ENCODE results near the gene SCCPDH. TPM values are rescaled to one million over a fixed set of nuclear protein-coding genes. Genes with fewer than 3 reads are reported as not detected.

Gene SCCPDH
- total and polyA plus RNA-seq, 2 donors (not counting 3 experiments of a cell fraction or from before 2014, with no cell fraction given): 24.4 to 37.5 TPM

DNA sequence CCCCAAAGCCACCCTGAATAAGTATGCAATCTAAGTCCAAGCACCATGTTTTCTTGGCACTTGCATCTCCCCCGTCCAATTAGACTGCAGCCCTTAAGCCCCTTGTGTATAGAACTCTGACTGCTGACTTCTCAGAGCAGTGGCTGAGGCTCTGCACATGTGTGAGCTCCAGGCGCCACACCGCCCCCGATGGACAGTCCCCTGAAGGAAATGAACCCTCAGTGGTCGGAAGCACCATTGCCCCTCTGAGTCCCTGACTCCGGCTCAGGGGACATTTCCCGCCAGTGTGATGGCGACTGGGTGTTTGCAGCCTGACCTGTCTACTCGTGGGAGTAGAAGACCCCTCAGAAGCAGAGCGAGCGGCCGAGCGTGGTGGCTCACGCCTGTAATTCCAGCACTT, 37.2 kb upstream of the SCCPDH start:
- Histone ChIP-seq H3K4me1 (ENCODE audit: control insufficient read depth, extremely low read depth, insufficient read depth, low read length) (no peaks in the 10 kb centered on the region), H3K27me3 (ENCODE audit: control insufficient read depth in 2 of 2, insufficient read depth in 2 of 2, low read length in 2 of 2) (no peaks in the 10 kb centered on the region), H3K4me2 (ENCODE audit: insufficient read depth, low read length) (no peak overlapping the region), H3K9me1 (replicated peaks; ENCODE audit: control insufficient read depth, extremely low read depth, insufficient read depth, low read length) (no peaks in the 10 kb centered on the region), H3K9me3 (replicated peaks; ENCODE audit: control insufficient read depth, insufficient read depth, low read length) (no peaks in the 10 kb centered on the region), H2AFZ (ENCODE audit: low read depth, low read length) (no peak overlapping the region), H3K4me3 (replicated peaks in 1 of 3; ENCODE audit: insufficient read depth in 1 of 3, low read depth in 1 of 3, low read length in 3 of 3) (no peak overlapping the region), H3K27ac (ENCODE audit: insufficient read depth, low read depth, low read length) (no peak overlapping the region), H3K36me3 (ENCODE audit: control insufficient read depth in 2 of 2, extremely low read depth in 1 of 2, insufficient read depth in 2 of 2, low read length in 2 of 2) (no peaks in the 10 kb centered on the region), H3K79me2 (ENCODE audit: control insufficient read depth, insufficient read depth, low read length) (no peaks in the 10 kb centered on the region), H4K20me1 (replicated peaks; ENCODE audit: control insufficient read depth, extremely low read depth, insufficient read depth, low read length) (no peaks in the 10 kb centered on the region), H3K9ac (replicated peaks; ENCODE audit: extremely low read depth, insufficient read depth, low read length) (no peak overlapping the region)
- FAIRE-seq (no peak), DNase-seq (ENCODE audit: low read depth, low spot score) (no peak)
- TF ChIP-seq FOS (IDR thresholded peaks at IDR 0.05; ENCODE audit: borderline replicate concordance, insufficient read depth, low read length) (no peak), EZH2 (IDR thresholded peaks at IDR 0.05; ENCODE audit: borderline replicate concordance, low read depth, low read length, severe bottlenecking) (no peak)
- ChIA-PET POLR2A (no interaction called here), CTCF (interaction anchor here (1.6 kb wide), 1 partner anchor 78 kb away, joined by 4 read pairs; no protein-coding TSS in a partner anchor)
- intact Hi-C loops (cut with micrococcal nuclease) (no loop called here), dilution Hi-C loops (cut with MboI; ENCODE audit: extremely low pct_ligation_motif_present, low sequenced_read_pairs) (no loop called here)
- BruUV-seq (replicated peaks): no TSS peak

DNA sequence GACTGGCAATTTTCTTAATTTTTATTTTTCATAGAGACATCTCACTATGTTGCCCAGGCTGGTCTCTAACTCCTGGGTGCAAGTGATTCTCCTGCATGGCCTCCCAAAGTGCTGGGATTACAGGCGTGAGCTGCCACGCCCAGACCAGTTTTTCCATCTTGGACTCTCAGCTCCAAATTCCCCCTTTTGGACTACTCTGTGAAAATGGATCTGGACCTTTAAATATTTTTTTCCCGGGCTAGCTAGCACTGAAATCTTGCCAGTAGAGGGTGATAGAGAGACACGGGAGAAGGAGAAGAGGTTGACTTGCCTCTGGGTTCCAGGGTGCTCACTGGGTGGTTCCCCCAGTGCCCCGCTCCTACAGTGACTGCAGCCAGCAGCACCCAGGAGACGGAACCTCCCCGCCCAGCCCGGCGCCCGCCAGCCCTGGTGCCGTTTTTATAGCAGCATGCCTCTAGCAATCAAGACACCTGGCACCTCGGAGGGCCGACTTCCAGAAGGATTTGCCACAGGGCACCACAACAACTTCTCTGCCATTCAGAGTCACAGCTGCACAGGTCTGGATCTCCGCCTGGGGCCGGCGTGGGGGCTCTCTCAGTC, 34.7 kb upstream of the SCCPDH start:
- BruUV-seq (replicated peaks): no TSS peak
- POLR2A ChIA-PET: no interaction called here
- Histone ChIP-seq H3K36me3 (ENCODE audit: control insufficient read depth in 2 of 2, extremely low read depth in 1 of 2, insufficient read depth in 2 of 2, low read length in 2 of 2) (no peaks in the 10 kb centered on the region), H4K20me1 (replicated peaks; ENCODE audit: control insufficient read depth, extremely low read depth, insufficient read depth, low read length) (no peaks in the 10 kb centered on the region), H3K27me3 (ENCODE audit: control insufficient read depth in 2 of 2, insufficient read depth in 2 of 2, low read length in 2 of 2) (no peaks in the 10 kb centered on the region), H3K9me3 (replicated peaks; ENCODE audit: control insufficient read depth, insufficient read depth, low read length) (no peaks in the 10 kb centered on the region), H3K4me2 (ENCODE audit: insufficient read depth, low read length) (peak overlapping the region; percentile 19), H3K27ac (ENCODE audit: insufficient read depth, low read depth, low read length) (no peak overlapping the region), H2AFZ (ENCODE audit: low read depth, low read length) (peak overlapping the region; percentile 72), H3K4me1 (ENCODE audit: control insufficient read depth, extremely low read depth, insufficient read depth, low read length) (no peaks in the 10 kb centered on the region), H3K79me2 (ENCODE audit: control insufficient read depth, insufficient read depth, low read length) (no peaks in the 10 kb centered on the region), H3K9me1 (replicated peaks; ENCODE audit: control insufficient read depth, extremely low read depth, insufficient read depth, low read length) (no peaks in the 10 kb centered on the region), H3K4me3 (replicated peaks in 1 of 3; ENCODE audit: insufficient read depth in 1 of 3, low read depth in 1 of 3, low read length in 3 of 3) (peak overlapping the region in 1 of 3 experiments; percentile 5), H3K9ac (replicated peaks; ENCODE audit: extremely low read depth, insufficient read depth, low read length) (no peak overlapping the region)
- intact Hi-C loops (cut with micrococcal nuclease) (loop anchor here (1.0 kb wide), 3 partner anchors 10 to 123 kb away; partner anchors contain the start of genes CNST and TFB2M), dilution Hi-C loops (cut with MboI; ENCODE audit: extremely low pct_ligation_motif_present, low sequenced_read_pairs) (no loop called here)
- TF ChIP-seq, protein P1, sequence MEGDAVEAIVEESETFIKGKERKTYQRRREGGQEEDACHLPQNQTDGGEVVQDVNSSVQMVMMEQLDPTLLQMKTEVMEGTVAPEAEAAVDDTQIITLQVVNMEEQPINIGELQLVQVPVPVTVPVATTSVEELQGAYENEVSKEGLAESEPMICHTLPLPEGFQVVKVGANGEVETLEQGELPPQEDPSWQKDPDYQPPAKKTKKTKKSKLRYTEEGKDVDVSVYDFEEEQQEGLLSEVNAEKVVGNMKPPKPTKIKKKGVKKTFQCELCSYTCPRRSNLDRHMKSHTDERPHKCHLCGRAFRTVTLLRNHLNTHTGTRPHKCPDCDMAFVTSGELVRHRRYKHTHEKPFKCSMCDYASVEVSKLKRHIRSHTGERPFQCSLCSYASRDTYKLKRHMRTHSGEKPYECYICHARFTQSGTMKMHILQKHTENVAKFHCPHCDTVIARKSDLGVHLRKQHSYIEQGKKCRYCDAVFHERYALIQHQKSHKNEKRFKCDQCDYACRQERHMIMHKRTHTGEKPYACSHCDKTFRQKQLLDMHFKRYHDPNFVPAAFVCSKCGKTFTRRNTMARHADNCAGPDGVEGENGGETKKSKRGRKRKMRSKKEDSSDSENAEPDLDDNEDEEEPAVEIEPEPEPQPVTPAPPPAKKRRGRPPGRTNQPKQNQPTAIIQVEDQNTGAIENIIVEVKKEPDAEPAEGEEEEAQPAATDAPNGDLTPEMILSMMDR (IDR thresholded peaks at IDR 0.05; ENCODE audit: extremely low read depth in 1 of 2, insufficient read depth in 1 of 2, low read depth in 1 of 2, low read length in 2 of 2): peak; percentile 75 to 81
- no peak for TF ChIP-seq EZH2 (IDR thresholded peaks at IDR 0.05; ENCODE audit: borderline replicate concordance, low read depth, low read length, severe bottlenecking)
- CTCF ChIA-PET: interaction anchor here (0.6 to 2.4 kb wide), 37 partner anchors 8 to 1536 kb away, joined by 3 to 28 read pairs (median 3); partner anchors contain the start of genes CNST, SCCPDH and TFB2M
- FAIRE-seq (peak; percentile 77), DNase-seq (ENCODE audit: low read depth, low spot score) (peak; percentile 71)
